HG02798 (cell line): ENCODE measurements around the gene SLC24A3.

Experiments
- ATAC-seq: cut with Tn5 transposase; IDR thresholded peaks from one replicate; pipeline ENCODE4 v1.9.1; 2021; ENCODE audit warnings: mild to moderate bottlenecking; ENCODE audit not compliant: unreplicated experiment, poor library complexity

SLC24A3 gene

GRCh38 chr20:19483309-19483708 is 270.9 kb downstream of the SLC24A3 start:
- ATAC-seq: no peak

- no peak for ATAC-seq
These were observed 274.0 kb downstream of the SLC24A3 start for GRCh38 chr20:19486446-19486845.

- ATAC-seq: no peak
These were observed 275.0 kb downstream of the SLC24A3 start for GRCh38 chr20:19487420-19487819.

- ATAC-seq: no peak
These were observed 278.8 kb downstream of the SLC24A3 start for GRCh38 chr20:19491241-19491640.

- no peak for ATAC-seq
These were observed 279.7 kb downstream of the SLC24A3 start for GRCh38 chr20:19492116-19492515.

GRCh38 chr20:19492687-19493336 is 280.4 kb downstream of the SLC24A3 start:
- ATAC-seq: no peak

- ATAC-seq: no peak
These were observed 281.5 kb downstream of the SLC24A3 start for GRCh38 chr20:19493794-19494495.

- ATAC-seq: no peak
These were observed 283.7 kb downstream of the SLC24A3 start for GRCh38 chr20:19495905-19496703.

- no peak for ATAC-seq
These were observed 284.6 kb downstream of the SLC24A3 start for GRCh38 chr20:19497064-19497463.

- ATAC-seq: no peak
These were observed 286.3 kb downstream of the SLC24A3 start for GRCh38 chr20:19498756-19499155.

GRCh38 chr20:19501476-19502115 is 289.2 kb downstream of the SLC24A3 start:
- no peak for ATAC-seq

GRCh38 chr20:19502169-19502568 is 289.7 kb downstream of the SLC24A3 start:
- ATAC-seq: no peak

GRCh38 chr20:19504251-19504650 is 291.8 kb downstream of the SLC24A3 start:
- ATAC-seq: no peak

- no peak for ATAC-seq
These were observed 293.6 kb downstream of the SLC24A3 start for GRCh38 chr20:19506021-19506420.

GRCh38 chr20:19508449-19508848 is 296.0 kb downstream of the SLC24A3 start:
- no peak for ATAC-seq

- no peak for ATAC-seq
These were observed 298.2 kb downstream of the SLC24A3 start for GRCh38 chr20:19510611-19511010.

GRCh38 chr20:19511931-19512330 is 299.5 kb downstream of the SLC24A3 start:
- no peak for ATAC-seq

GRCh38 chr20:19512886-19513677 is 300.6 kb downstream of the SLC24A3 start:
- ATAC-seq: no peak

GRCh38 chr20:19515074-19515473 is 302.6 kb downstream of the SLC24A3 start:
- no peak for ATAC-seq

GRCh38 chr20:19519466-19519865 is 307.0 kb downstream of the SLC24A3 start:
- no peak for ATAC-seq
